Smooth muscle cell (in vitro differentiated cells): ENCODE data around the gene TTC16. TPM values are rescaled to one million over a fixed set of nuclear protein-coding genes. Genes with fewer than 3 reads are reported as not detected.

Source experiments
- DNase-seq: peaks from one replicate; lab custom pipeline; 2025; ENCODE audit not compliant: unreplicated experiment; lab: John Stamatoyannopoulos, UW
- H2AFZ ChIP-seq: fragments of 200-600 bp; sonication (generic); 2 replicates; pipeline ENCODE4 v1.6.0; 2016; ENCODE audit warnings: antibody characterized with exemption, low read depth, mild to moderate bottlenecking
- H3F3A ChIP-seq: fragments of 200-600 bp; sonication (generic); 2 replicates; pipeline ENCODE4 v1.6.0; 2017; ENCODE audit warnings: antibody characterized with exemption, low read depth
- H3K27ac ChIP-seq: fragments of 200-600 bp; sonication (generic); 2 replicates; pipeline ENCODE4 v1.5.1; 2016; ENCODE audit warnings: low read depth, mild to moderate bottlenecking
- H3K27me3 ChIP-seq: fragments of 200-600 bp; sonication (generic); 2 replicates; pipeline ENCODE4 v1.6.1; 2016; ENCODE audit warnings: low read depth, mild to moderate bottlenecking
- H3K36me3 ChIP-seq: fragments of 200-600 bp; sonication (generic); 2 replicates; pipeline ENCODE4 v1.5.1; 2016; ENCODE audit warnings: low read depth
- H3K4me1 ChIP-seq: fragments of 200-600 bp; sonication (generic); 2 replicates; pipeline ENCODE4 v1.5.1; 2016; ENCODE audit warnings: low read depth
- H3K4me2 ChIP-seq: fragments of 200-600 bp; sonication (generic); 2 replicates; pipeline ENCODE4 v1.6.0; 2016; ENCODE audit warnings: mild to moderate bottlenecking
- H3K4me3 ChIP-seq: fragments of 200-600 bp; sonication (generic); 2 replicates; pipeline ENCODE4 v1.5.1; 2016; ENCODE audit warnings: mild to moderate bottlenecking
- H3K79me2 ChIP-seq: fragments of 200-600 bp; sonication (generic); 2 replicates; pipeline ENCODE4 v1.6.0; 2016; ENCODE audit warnings: low read depth, mild to moderate bottlenecking
- H3K9ac ChIP-seq: fragments of 200-600 bp; sonication (generic); 2 replicates; pipeline ENCODE4 v1.6.0; 2016; ENCODE audit warnings: low read depth
- H3K9me3 ChIP-seq: fragments of 200-600 bp; sonication (generic); replicated peaks from 2 replicates; pipeline ENCODE4 v1.5.1; 2016; ENCODE audit warnings: low read depth
- H4K20me1 ChIP-seq: fragments of 200-600 bp; sonication (generic); 2 replicates; pipeline ENCODE4 v1.6.0; 2016; ENCODE audit warnings: low read depth
- WGBS: methylation state at CpG from one replicate; pipeline ENCODE4 v1.1.7; 2016; ENCODE audit warnings: low lambda C conversion rate; 5-methylcytosine and 5-hydroxymethylcytosine counted together
- polyA plus RNA-seq: library from polyadenylated mRNA; unstranded; fragments of >200 nt; fragmentation: Nextera tagmentation; extraction: Ambion mirVana; gene quantifications from 2 replicates; pipeline ENCODE4 v1.2.1, GENCODE V29; 2016
- total RNA-seq: library from RNA; depleted of rRNA; stranded (reverse); fragments of >200 nt; gene quantifications from 2 replicates; pipeline ENCODE4 v1.2.3, GENCODE V29; 2014
- TF ChIP-seq, protein P1 (sequence below): fragments of 200-600 bp; sonication (generic); IDR thresholded peaks from 2 replicates; pipeline ENCODE4 v1.5.1; 2017; ENCODE audit warnings: borderline replicate concordance, mild to moderate bottlenecking, antibody characterized with exemption; ENCODE audit not compliant: insufficient read depth, poor library complexity, severe bottlenecking

Gene TTC16
- total and polyA plus RNA-seq, 2 experiments from 2014 or later: 0.22 TPM; not detected in 1

DNA sequence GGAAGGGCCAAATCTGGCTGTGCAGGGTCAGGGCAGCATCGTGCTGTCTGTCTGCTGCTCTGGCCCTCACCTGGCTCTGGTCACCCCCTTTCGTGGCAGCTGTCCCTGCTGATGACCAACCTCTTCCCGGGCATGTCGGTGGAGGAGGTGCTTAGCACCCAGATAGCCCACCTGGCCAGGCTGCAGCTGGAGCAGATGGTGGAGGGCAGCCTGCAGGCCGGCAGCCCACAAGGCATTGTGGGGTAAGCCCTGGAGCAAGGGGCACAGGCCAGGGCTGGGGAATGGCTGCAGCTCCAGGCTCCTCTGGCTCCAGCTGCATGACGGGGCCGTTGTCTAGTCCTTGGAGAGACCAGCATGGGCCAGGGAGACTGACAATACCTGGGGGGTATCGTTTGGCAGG, 11.0 kb downstream of the TTC16 start:
- H3K9me3 ChIP-seq: no peaks in the 10 kb centered on the region
- H3K4me3 ChIP-seq: no peak overlapping the region
- no peak overlapping the region for H3K9ac ChIP-seq
- H4K20me1 ChIP-seq: no peaks in the 10 kb centered on the region
- no peaks in the 10 kb centered on the region for H3K36me3 ChIP-seq
- no peaks in the 10 kb centered on the region for H3F3A ChIP-seq
- H3K27me3 ChIP-seq: no peaks in the 10 kb centered on the region
- DNase-seq: no peak
- H3K79me2 ChIP-seq: no peaks in the 10 kb centered on the region
- H3K4me1 ChIP-seq: no peaks in the 10 kb centered on the region
- H3K27ac ChIP-seq: no peak overlapping the region
- H3K4me2 ChIP-seq: no peak overlapping the region
- 89% methylated on average over 8 of the region's 8 CpGs for WGBS
- TF ChIP-seq, protein P1, sequence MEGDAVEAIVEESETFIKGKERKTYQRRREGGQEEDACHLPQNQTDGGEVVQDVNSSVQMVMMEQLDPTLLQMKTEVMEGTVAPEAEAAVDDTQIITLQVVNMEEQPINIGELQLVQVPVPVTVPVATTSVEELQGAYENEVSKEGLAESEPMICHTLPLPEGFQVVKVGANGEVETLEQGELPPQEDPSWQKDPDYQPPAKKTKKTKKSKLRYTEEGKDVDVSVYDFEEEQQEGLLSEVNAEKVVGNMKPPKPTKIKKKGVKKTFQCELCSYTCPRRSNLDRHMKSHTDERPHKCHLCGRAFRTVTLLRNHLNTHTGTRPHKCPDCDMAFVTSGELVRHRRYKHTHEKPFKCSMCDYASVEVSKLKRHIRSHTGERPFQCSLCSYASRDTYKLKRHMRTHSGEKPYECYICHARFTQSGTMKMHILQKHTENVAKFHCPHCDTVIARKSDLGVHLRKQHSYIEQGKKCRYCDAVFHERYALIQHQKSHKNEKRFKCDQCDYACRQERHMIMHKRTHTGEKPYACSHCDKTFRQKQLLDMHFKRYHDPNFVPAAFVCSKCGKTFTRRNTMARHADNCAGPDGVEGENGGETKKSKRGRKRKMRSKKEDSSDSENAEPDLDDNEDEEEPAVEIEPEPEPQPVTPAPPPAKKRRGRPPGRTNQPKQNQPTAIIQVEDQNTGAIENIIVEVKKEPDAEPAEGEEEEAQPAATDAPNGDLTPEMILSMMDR: no peak
- no peak overlapping the region for H2AFZ ChIP-seq

DNA sequence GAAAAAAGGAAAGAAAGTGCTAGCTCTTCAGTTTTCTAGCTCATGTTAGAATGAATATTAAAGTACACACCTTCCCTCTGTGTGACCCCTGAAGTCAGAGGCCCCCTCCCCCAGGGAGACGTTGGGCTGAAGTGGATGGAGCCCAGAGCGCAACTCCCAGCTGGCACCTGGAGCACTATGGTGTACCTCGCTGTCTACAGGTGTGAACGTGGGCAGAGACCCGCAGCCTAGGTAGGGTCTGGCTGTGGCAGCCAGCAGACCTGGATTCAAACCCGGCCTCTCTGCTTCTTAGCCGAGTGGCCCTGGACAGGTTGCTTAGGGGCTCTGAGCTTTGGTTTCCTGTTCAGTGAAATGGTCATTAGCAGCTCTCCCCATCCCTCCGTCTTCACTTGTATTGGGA, 12.9 kb downstream of the TTC16 start:
- no peaks in the 10 kb centered on the region for H3K4me1 ChIP-seq
- H2AFZ ChIP-seq: no peak overlapping the region
- no peak overlapping the region for H3K4me2 ChIP-seq
- no peaks in the 10 kb centered on the region for H4K20me1 ChIP-seq
- no peaks in the 10 kb centered on the region for H3K36me3 ChIP-seq
- no peaks in the 10 kb centered on the region for H3K27me3 ChIP-seq
- no peak for DNase-seq
- no peaks in the 10 kb centered on the region for H3F3A ChIP-seq
- no peak overlapping the region for H3K27ac ChIP-seq
- no peak overlapping the region for H3K9ac ChIP-seq
- H3K9me3 ChIP-seq: no peaks in the 10 kb centered on the region
- 92% methylated on average over 8 of the region's 8 CpGs for WGBS
- no peaks in the 10 kb centered on the region for H3K79me2 ChIP-seq
- TF ChIP-seq, protein P1: no peak
- no peak overlapping the region for H3K4me3 ChIP-seq

DNA sequence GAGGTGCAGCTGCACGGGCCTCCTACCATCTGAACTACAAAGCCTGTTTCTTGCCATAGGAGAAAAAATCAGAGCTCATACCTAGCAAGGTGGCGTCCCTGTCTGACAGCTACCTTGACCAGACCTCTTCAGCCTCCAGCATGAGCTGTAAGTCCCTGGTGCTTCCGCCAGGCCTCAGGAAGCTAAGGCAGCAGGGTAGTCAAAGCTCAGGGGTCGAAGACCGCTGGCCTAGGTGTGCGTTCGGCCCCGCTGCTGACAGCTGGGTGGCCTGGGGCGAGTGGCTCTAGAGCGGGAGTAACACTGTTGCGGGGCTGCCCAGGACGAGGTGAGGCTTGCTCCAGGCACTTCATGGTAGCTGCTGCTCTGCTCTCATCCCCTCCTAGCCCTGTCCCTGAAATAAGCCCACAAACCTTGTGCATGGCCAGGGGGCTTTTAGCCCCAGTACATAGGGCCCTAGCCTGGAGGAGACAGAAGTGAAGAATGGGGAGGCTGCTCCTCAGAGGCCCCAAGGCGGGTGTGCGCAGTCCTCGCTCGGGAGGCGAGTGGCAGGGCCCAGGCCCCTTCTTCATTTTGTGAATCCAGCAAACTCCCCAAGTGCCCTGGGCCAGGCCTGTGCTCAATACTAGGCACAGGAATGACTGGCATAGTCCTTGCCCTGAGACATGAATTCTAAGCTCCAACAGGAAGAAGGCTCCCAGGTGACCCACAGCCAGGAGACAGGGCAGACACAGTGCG, 13.8 kb downstream of the TTC16 start:
- Histone ChIP-seq H4K20me1 (no peaks in the 10 kb centered on the region), H3K4me3 (no peak overlapping the region), H3K9me3 (no peaks in the 10 kb centered on the region), H2AFZ (no peak overlapping the region), H3K4me2 (no peak overlapping the region), H3K9ac (no peak overlapping the region), H3F3A (no peaks in the 10 kb centered on the region), H3K36me3 (no peaks in the 10 kb centered on the region), H3K27me3 (no peaks in the 10 kb centered on the region), H3K27ac (no peak overlapping the region), H3K4me1 (no peaks in the 10 kb centered on the region), H3K79me2 (no peaks in the 10 kb centered on the region)
- WGBS: 95% methylated on average over 18 of the region's 18 CpGs
- DNase-seq: no peak
- TF ChIP-seq, protein P1: no peak

DNA sequence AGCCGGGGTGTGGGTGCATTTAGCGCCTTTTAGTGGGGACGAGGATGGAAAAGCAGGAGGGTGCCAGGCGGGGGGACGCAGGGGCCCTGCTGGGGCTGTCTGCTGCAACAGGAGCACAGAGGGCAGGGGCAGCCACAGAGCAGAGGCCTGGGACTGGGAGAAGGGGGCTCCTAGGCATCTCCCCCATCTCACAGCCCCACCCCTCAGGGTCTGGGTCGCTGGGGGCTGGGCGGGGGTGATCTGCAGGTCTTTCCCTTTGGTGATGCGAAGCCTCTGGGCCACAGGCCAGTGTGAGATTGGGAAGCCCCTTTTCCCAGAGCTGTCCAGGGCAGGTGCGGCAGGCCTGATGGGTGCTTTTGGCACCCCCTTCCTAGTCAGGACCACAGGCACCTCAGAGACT, 14.4 kb downstream of the TTC16 start:
- Histone ChIP-seq H3K9me3 (no peaks in the 10 kb centered on the region), H3K27me3 (no peaks in the 10 kb centered on the region), H3K27ac (no peak overlapping the region), H3K4me3 (no peak overlapping the region), H2AFZ (no peak overlapping the region), H3K36me3 (no peaks in the 10 kb centered on the region), H4K20me1 (no peaks in the 10 kb centered on the region), H3F3A (no peaks in the 10 kb centered on the region), H3K79me2 (no peaks in the 10 kb centered on the region), H3K9ac (no peak overlapping the region), H3K4me2 (no peak overlapping the region), H3K4me1 (no peaks in the 10 kb centered on the region)
- no peak for DNase-seq
- 92% methylated on average over 7 of the region's 9 CpGs for WGBS
- TF ChIP-seq, protein P1: no peak
